GM21529 (cell line): ENCODE results near the gene ARHGEF12.

Experiments
- ATAC-seq: cut with Tn5 transposase; IDR thresholded peaks from one replicate; pipeline ENCODE4 v1.9.1; 2021; ENCODE audit not compliant: unreplicated experiment

The ARHGEF12 gene

GRCh38 chr11:120335908-120336640 lies at the start of gene ARHGEF12:
Gene ARHGEF12, plus strand, starts transcription at chr11:120336413. Its CDS starts 831 bp downstream, at chr11:120337244.
- peak; percentile 65 for ATAC-seq

- no peak for ATAC-seq
Measured at GRCh38 chr11:120288021-120288420, 48.2 kb upstream of the ARHGEF12 start.

GRCh38 chr11:120289426-120289825 lies 46.8 kb upstream of the ARHGEF12 start:
- ATAC-seq: no peak

- no peak for ATAC-seq
Measured at GRCh38 chr11:120290956-120291355, 45.3 kb upstream of the ARHGEF12 start.

GRCh38 chr11:120293038-120293800 lies 43.0 kb upstream of the ARHGEF12 start:
- no peak for ATAC-seq

- no peak for ATAC-seq
Measured at GRCh38 chr11:120294096-120294495, 42.1 kb upstream of the ARHGEF12 start.

- no peak for ATAC-seq
Measured at GRCh38 chr11:120295099-120295498, 41.1 kb upstream of the ARHGEF12 start.

GRCh38 chr11:120296554-120296953 lies 39.7 kb upstream of the ARHGEF12 start:
- no peak for ATAC-seq

GRCh38 chr11:120298461-120298860 lies 37.8 kb upstream of the ARHGEF12 start:
- ATAC-seq: no peak

- ATAC-seq: no peak
Measured at GRCh38 chr11:120302001-120302805, 34.0 kb upstream of the ARHGEF12 start.

GRCh38 chr11:120303004-120303637 lies 33.1 kb upstream of the ARHGEF12 start:
- peak; percentile 74 for ATAC-seq

- no peak for ATAC-seq
Measured at GRCh38 chr11:120304526-120304925, 31.7 kb upstream of the ARHGEF12 start.

- no peak for ATAC-seq
Measured at GRCh38 chr11:120305286-120305685, 30.9 kb upstream of the ARHGEF12 start.

- ATAC-seq: no peak
Measured at GRCh38 chr11:120306519-120307242, 29.5 kb upstream of the ARHGEF12 start.

GRCh38 chr11:120307476-120307875 lies 28.7 kb upstream of the ARHGEF12 start:
- ATAC-seq: no peak

GRCh38 chr11:120308081-120308480 lies 28.1 kb upstream of the ARHGEF12 start:
- ATAC-seq: no peak

- ATAC-seq: no peak
Measured at GRCh38 chr11:120310870-120311269, 25.3 kb upstream of the ARHGEF12 start.

GRCh38 chr11:120314861-120315260 lies 21.4 kb upstream of the ARHGEF12 start:
- ATAC-seq: no peak

GRCh38 chr11:120316880-120317688 lies 19.1 kb upstream of the ARHGEF12 start:
- ATAC-seq: no peak
